ENCODE measurements around the gene BPIFB3.

BPIFB3 gene

GRCh38 chr20:33020278-33021161 lies 33.2 kb upstream of the BPIFB3 start:
- ATAC-seq (replicated peaks) (no peak), DNase-seq (no peak)
- Mint-ChIP-seq H3K27ac (peak overlapping the region in 1 of 2 donors; percentile 80), H3K4me1 (ENCODE audit: low read depth in 2 of 2) (peaks cover 0 to 3% of the 10 kb centered on the region in 2 donors), H3K27me3 (peaks cover 2 to 9% of the 10 kb centered on the region in 2 donors), H3K9me3 (no peaks in the 10 kb centered on the region), H3K36me3 (ENCODE audit: insufficient read depth) (no peaks in the 10 kb centered on the region), H3K4me3 (no peak overlapping the region)

DNA sequence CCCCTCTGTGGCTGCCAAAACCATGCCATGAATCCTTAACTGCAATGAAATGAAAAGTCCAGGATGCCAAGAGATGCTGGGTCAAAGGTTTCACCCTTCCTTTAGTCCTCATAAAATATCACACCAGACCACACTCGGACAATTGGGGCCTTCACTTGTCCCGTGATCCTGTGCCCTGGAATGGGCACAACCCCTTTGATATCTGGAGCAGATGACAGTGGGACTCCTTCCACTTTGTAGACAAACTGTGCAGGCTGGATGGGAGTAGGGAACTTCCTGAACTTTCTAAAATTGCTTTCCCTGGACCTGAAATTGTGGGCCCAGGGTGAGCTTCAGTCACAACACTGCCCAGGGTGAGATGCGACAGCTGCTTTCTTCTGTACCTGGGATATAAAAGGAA lies 31.8 kb upstream of the BPIFB3 start:
- no peaks in the 10 kb centered on the region for H3K36me3 Mint-ChIP-seq (ENCODE audit: insufficient read depth)
- H3K27me3 Mint-ChIP-seq: no peaks in the 10 kb centered on the region
- H3K9me3 Mint-ChIP-seq: no peaks in the 10 kb centered on the region
- no peaks in the 10 kb centered on the region for H3K4me1 Mint-ChIP-seq (ENCODE audit: low read depth in 2 of 2)
- ATAC-seq (replicated peaks) (no peak), DNase-seq (no peak)
- H3K27ac Mint-ChIP-seq: no peak overlapping the region
- no peak overlapping the region for H3K4me3 Mint-ChIP-seq

DNA sequence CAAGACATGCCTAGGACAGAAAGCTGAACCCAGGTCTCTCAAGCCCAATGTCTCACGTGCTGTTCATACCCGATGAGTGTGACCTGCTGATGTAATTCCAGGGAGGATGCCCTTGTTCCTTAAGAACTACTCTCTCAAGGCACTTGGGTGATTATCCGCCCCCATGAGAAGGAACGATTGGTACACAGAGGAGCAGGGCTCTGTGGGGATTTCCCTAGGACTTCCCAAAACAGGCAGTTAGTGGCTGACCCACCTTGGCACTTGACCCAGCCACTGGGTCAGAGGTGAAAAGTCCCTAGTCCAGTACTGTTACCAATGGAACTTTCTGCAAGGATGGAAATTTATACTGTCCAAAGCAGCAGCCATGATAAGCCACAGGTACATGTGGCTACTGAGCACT lies 31.4 kb upstream of the BPIFB3 start:
- Mint-ChIP-seq H3K27ac (no peak overlapping the region), H3K36me3 (ENCODE audit: insufficient read depth) (no peaks in the 10 kb centered on the region), H3K4me1 (ENCODE audit: low read depth in 2 of 2) (no peaks in the 10 kb centered on the region), H3K27me3 (no peaks in the 10 kb centered on the region), H3K4me3 (no peak overlapping the region), H3K9me3 (no peaks in the 10 kb centered on the region)
- no peak for ATAC-seq (replicated peaks)
- DNase-seq: no peak

GRCh38 chr20:33022694-33023438 lies 30.8 kb upstream of the BPIFB3 start:
- H3K36me3 Mint-ChIP-seq (ENCODE audit: insufficient read depth): no peaks in the 10 kb centered on the region
- H3K9me3 Mint-ChIP-seq: no peaks in the 10 kb centered on the region
- H3K4me1 Mint-ChIP-seq (ENCODE audit: low read depth in 2 of 2): no peaks in the 10 kb centered on the region
- no peak overlapping the region for H3K27ac Mint-ChIP-seq
- no peak for ATAC-seq (replicated peaks)
- no peak overlapping the region for H3K4me3 Mint-ChIP-seq
- no peak for DNase-seq
- no peaks in the 10 kb centered on the region for H3K27me3 Mint-ChIP-seq

DNA sequence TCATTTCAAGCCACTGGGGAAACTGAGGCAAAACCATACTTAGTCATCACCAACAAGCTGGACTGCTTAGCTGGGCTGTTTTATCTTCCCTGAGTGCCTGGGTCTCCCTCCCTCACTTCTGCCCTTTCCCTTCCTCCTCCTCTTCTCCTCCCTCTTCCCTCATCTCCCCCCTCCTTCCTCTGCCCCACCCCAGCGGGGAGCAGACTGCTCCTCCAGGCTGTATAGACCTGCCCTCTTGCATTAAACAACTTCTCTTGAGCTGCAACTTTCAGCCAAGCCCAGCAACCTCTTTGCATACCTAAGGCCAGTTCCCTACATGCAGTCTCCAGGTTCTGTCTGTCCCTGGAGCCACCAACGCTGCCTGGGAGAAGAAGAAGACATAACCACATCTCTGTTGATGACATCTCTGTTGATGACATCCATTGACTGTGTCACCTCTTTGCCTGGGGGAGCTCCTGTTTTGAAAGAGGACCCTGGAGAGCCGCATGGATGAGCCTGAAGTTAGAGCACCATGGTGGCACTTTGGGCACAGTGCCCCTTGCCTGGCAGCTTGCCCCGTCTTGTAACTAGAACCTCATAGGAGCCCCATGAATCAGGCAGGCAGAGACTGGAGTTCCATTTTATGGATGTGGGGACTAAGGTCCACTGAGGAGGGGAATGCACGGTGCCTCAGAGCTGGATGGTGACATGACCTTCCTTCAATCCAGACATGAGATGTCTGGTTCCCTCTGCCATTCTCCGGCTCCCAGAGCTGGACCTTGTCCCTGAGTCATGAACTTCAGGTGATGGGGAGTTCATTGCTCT lies 30.1 kb upstream of the BPIFB3 start:
- Mint-ChIP-seq H3K36me3 (ENCODE audit: insufficient read depth) (no peaks in the 10 kb centered on the region), H3K27ac (no peak overlapping the region), H3K4me1 (ENCODE audit: low read depth in 2 of 2) (no peaks in the 10 kb centered on the region), H3K27me3 (no peaks in the 10 kb centered on the region), H3K4me3 (no peak overlapping the region), H3K9me3 (no peaks in the 10 kb centered on the region)
- ATAC-seq (replicated peaks): no peak
- DNase-seq: no peak

GRCh38 chr20:33024243-33024560 lies 29.5 kb upstream of the BPIFB3 start:
- Mint-ChIP-seq H3K27me3 (no peaks in the 10 kb centered on the region), H3K9me3 (no peaks in the 10 kb centered on the region), H3K4me3 (no peak overlapping the region), H3K4me1 (ENCODE audit: low read depth in 2 of 2) (no peaks in the 10 kb centered on the region), H3K27ac (no peak overlapping the region), H3K36me3 (ENCODE audit: insufficient read depth) (no peaks in the 10 kb centered on the region)
- DNase-seq (no peak), ATAC-seq (replicated peaks) (no peak)

DNA sequence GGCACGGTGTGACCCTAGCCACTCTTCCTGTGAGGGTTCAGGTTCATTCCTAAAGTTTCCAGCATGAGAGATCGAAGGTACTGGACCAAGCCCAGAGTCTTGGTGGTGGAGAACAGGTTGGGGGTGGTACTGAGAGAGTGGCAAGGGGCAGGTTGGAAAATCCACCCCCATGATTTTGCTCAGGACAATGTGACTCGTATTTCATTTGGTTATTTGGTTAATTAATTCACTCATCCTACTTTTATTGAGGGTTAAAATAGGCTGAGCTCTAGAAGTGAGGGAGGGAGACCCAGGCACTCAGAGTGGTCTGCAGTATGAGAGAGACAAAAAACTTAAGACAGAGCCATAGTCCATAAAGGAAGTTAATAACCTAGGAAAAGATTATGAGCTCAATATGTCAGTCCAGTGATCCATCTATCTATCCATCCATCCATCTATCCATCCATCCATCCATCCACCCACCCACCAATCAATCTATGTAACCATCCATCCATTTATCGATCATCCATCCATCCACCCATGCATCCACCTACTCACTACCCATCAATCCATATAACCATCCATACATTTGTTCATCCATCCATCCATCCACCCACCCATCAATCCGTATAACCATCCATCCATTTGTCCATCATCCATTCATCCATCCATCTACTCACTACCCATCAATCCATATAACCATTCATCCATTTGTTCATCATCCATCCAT lies 28.9 kb upstream of the BPIFB3 start:
- Mint-ChIP-seq H3K27me3 (no peaks in the 10 kb centered on the region), H3K4me1 (ENCODE audit: low read depth in 2 of 2) (no peaks in the 10 kb centered on the region), H3K27ac (no peak overlapping the region), H3K9me3 (no peaks in the 10 kb centered on the region), H3K4me3 (no peak overlapping the region), H3K36me3 (ENCODE audit: insufficient read depth) (no peaks in the 10 kb centered on the region)
- DNase-seq (no peak), ATAC-seq (replicated peaks) (no peak)

DNA sequence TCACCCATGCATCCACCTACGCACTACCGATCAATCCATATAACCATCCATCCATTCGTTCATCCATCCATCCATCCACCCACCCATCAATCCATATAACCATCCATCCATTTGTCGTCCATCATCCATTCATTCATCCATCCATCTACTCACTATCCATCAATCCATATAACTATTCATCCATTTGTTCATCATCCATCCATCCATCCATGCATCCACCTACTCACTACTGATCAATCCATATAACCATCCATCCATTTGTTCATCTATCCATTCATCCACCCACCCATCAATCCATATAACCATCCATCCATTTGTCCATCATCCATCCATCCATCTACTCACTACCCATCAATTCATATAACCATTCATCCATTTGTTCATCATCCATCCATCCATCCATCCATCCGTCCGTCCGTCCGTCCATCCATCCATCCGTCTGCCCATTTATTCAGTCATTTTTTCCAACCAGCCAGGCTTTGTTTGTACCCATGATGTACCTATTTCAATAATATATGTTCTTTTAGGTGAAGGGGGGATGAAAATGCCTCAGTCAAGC lies 28.3 kb upstream of the BPIFB3 start:
- H3K4me1 Mint-ChIP-seq (ENCODE audit: low read depth in 2 of 2): no peaks in the 10 kb centered on the region
- no peak overlapping the region for H3K4me3 Mint-ChIP-seq
- H3K36me3 Mint-ChIP-seq (ENCODE audit: insufficient read depth): no peaks in the 10 kb centered on the region
- DNase-seq: no peak
- no peaks in the 10 kb centered on the region for H3K27me3 Mint-ChIP-seq
- H3K9me3 Mint-ChIP-seq: no peaks in the 10 kb centered on the region
- H3K27ac Mint-ChIP-seq: no peak overlapping the region
- ATAC-seq (replicated peaks): no peak

DNA sequence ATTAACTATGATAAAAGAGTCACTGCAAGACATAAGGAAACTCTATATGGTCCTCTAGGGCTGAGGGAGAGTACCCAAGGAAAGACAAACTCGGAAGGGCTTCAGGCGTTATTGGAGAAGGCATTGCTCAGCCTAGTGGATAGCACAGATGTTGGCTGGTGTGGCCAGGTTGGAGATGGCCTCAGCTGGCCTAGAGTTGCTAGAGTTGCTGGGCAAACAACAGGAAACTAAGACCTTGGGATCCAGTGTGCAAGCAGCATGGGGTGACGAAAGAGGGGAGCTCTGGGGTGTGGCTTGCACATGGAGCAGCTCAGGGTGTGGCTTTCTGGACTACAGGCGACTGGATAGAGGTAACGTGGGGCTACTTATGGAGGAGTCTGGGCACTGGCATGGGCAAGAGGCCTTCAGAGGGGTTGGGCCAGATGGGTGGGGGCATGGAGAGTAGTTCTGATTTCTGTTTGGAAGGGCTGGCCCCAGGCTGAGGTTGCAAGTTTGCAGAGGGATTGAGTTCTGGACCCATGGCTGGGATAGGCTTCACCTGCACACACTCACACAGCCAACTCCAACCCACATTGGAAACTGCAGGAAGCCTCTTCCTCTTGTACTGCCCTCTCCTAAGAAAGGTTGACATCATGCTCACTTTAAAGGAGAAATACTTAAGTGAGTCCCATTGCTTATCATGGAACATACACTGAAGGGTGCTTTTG lies 27.5 kb upstream of the BPIFB3 start:
- ATAC-seq (replicated peaks) (no peak), DNase-seq (no peak)
- no peak overlapping the region for H3K27ac Mint-ChIP-seq
- H3K9me3 Mint-ChIP-seq: no peaks in the 10 kb centered on the region
- no peaks in the 10 kb centered on the region for H3K4me1 Mint-ChIP-seq (ENCODE audit: low read depth in 2 of 2)
- H3K4me3 Mint-ChIP-seq: no peak overlapping the region
- H3K27me3 Mint-ChIP-seq: no peaks in the 10 kb centered on the region
- no peaks in the 10 kb centered on the region for H3K36me3 Mint-ChIP-seq (ENCODE audit: insufficient read depth)

DNA sequence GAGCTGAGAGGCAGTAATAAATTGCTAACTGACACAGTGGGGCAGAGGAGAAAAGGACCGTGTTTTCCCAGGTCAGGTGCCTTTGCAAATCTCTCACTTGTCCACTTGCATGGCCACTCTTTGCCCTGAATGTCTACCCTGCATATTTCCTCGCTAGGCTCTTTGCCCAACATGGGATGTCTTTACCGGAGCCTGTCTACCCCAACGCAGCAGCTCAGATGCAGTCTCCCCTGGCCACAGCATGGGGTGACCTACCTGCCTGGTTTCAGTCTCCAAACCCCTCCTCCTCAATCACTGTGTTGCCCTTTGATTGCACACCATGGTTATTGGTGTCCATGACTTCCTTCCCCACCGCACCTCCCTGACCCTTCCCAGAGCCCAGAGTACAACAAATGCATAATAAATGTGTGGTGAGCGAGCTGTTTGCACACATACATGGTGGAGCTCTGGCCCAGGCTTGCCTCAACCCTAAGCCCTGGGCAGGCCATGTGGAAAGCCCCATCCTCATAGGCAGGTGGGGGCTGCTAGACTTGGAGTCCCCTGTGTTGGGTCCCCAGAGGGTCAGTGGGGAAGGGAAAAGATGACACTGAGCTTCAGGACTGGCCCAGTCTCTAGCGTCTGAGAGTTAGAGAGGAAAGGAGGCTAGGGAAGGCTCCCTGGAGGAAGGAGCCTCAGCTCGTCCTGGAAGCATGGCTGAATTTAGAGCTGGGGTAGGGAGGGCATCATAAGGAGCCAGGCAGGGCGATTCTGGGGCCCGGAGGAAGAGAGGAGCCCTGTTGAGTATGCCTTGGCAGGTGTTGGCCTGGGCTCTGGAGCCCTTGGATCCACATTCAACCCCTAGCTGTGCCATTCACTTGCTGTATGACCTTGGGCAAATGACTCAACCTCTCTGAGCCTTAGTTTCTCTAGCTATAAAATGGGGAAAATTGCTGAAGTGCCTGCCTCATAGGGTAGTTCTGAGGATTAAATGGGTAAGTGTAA lies 26.6 kb upstream of the BPIFB3 start:
- Mint-ChIP-seq H3K27ac (no peak overlapping the region), H3K27me3 (no peaks in the 10 kb centered on the region), H3K4me3 (no peak overlapping the region), H3K9me3 (no peaks in the 10 kb centered on the region), H3K4me1 (ENCODE audit: low read depth in 2 of 2) (no peaks in the 10 kb centered on the region), H3K36me3 (ENCODE audit: insufficient read depth) (no peaks in the 10 kb centered on the region)
- ATAC-seq (replicated peaks): no peak
- no peak for DNase-seq

DNA sequence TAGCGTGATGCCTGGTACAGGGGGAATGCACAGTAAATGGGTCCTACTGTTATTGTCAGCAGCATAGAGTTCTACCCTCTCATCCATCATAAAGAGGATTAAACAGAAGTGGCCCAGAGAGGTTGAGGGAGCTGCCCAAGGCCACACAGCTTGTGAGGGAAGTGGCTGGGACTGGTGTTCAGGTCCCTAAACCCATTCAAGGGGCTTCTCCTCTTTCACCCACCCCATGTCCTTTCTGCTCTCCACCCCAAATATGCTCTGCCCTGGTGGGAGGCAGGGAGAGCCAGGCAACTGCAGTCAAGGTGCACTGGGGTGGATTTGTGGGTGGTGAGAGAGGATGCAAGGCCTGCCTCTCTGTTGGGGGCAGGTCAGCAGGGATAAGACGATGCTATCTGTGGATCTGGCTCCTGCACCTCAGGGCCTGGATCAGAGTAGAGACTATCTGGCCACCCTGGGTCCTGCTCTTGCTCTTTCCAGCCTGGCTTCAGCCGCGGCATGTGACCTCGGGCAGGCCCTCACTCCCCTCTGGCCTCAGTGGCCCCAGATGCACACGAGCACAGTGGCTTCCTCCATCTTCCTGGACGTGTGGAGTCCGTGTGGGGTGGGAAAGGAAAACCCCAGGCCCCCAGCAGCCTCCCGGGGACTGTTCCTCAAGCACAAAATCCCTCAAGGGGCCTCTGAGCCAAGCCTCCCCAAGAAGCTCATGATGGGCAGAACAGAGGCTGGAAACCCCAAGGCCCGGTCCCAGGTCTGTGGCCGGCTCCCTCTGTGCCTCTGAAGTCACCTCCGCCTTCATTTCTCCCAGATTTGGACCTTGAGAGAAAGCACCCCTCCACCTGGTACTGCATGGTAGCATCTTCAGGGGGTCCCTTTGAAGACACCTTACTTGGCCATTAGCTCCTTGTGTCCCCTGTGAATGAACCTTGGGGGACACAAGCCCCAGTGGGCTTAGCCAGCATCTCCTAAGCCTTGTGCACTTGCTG lies 25.6 kb upstream of the BPIFB3 start:
- no peaks in the 10 kb centered on the region for H3K9me3 Mint-ChIP-seq
- H3K4me1 Mint-ChIP-seq (ENCODE audit: low read depth in 2 of 2): no peaks in the 10 kb centered on the region
- H3K27me3 Mint-ChIP-seq: no peaks in the 10 kb centered on the region
- H3K27ac Mint-ChIP-seq: no peak overlapping the region
- H3K36me3 Mint-ChIP-seq (ENCODE audit: insufficient read depth): peaks cover 3% of the 10 kb centered on the region
- H3K4me3 Mint-ChIP-seq: no peak overlapping the region
- no peak for ATAC-seq (replicated peaks)
- no peak for DNase-seq

Data from effector memory CD8-positive, alpha-beta T cell (primary cell).